K562 treated with DMSO at 1 percent for 48 hours (cell line): ENCODE measurements around the gene ASB16. TPM values are rescaled to one million over a fixed set of nuclear protein-coding genes. Genes with fewer than 3 reads are reported as not detected.

Source experiments
- total RNA-seq: library from RNA; unstranded; fragments of 300-600 nt; gene quantifications from 2 replicates; pipeline ENCODE4 v1.2.3, GENCODE V29; 2022; ENCODE audit warnings: low replicate concordance; ENCODE audit errors: extremely low read depth

ASB16 gene, protein sequence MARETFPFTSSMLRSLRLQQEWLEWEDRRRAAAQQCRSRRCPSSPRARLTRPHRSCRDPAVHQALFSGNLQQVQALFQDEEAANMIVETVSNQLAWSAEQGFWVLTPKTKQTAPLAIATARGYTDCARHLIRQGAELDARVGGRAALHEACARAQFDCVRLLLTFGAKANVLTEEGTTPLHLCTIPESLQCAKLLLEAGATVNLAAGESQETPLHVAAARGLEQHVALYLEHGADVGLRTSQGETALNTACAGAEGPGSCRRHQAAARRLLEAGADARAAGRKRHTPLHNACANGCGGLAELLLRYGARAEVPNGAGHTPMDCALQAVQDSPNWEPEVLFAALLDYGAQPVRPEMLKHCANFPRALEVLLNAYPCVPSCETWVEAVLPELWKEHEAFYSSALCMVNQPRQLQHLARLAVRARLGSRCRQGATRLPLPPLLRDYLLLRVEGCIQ
- total RNA-seq, result not detected in 2 replicates

GRCh38 chr17:44170499-44171201 is at the start of gene ASB16:
Gene ASB16, plus strand, starts transcription at chr17:44170704. Its CDS starts 86 bp downstream, at chr17:44170790.

GRCh38 chr17:44123356-44124117 is 47.0 kb upstream of the ASB16 start, which contains the start of gene HDAC5:
Gene HDAC5, minus strand, starts transcription at chr17:44123641. Its CDS starts 6,126 bp downstream, at chr17:44117515.

DNA sequence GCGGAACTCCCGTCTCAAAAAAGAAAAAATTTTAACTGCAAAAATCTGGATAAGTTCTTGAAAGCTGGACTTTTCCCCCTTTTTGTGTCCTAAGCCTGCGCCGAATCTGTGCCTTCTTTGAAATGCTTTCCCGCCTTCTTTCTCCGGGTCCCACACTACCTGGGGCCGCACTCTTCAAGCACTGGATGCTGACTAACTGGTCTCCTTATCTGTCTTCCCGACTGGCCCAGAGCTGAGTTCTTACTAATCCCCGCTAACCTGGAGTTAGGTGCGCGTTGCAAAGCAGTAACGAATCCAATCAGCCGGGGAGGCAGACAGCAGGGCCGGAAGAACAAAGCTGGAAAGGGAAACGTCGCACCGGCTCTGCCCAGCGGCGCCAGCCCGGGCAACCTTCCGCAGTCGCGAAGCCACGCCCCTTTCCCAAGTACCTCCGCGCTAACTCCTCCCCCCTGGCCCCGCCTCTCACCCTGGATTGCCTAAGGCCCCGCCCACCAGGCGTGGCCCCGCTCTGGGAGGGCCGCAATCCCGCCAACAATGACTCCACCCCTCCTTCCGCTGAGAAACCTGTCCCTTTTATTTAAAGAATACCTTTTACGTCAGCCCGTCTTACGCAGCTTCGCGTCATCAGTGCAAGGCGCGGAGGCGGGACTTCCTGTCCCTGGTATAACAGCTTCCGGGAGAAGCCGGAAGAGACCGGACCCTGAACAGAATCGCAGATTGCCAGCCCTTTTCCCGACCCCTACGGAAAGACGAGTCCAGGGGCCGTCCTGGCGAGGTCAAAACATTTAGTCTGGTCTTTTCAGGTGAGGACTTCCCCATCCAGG is 16.0 kb downstream of the ASB16 start, which contains the start of gene TMUB2:
TMUB2 (plus strand) TSS at position 666 of the 824 bp plus-strand sequence. CDS start 737 bp downstream, outside the sequence.

GRCh38 chr17:44199553-44200477 is 29.3 kb downstream of the ASB16 start, which contains the start of gene ATXN7L3:
Gene ATXN7L3, minus strand, starts transcription at chr17:44199884. Its CDS starts 1,814 bp downstream, at chr17:44198070.

DNA sequence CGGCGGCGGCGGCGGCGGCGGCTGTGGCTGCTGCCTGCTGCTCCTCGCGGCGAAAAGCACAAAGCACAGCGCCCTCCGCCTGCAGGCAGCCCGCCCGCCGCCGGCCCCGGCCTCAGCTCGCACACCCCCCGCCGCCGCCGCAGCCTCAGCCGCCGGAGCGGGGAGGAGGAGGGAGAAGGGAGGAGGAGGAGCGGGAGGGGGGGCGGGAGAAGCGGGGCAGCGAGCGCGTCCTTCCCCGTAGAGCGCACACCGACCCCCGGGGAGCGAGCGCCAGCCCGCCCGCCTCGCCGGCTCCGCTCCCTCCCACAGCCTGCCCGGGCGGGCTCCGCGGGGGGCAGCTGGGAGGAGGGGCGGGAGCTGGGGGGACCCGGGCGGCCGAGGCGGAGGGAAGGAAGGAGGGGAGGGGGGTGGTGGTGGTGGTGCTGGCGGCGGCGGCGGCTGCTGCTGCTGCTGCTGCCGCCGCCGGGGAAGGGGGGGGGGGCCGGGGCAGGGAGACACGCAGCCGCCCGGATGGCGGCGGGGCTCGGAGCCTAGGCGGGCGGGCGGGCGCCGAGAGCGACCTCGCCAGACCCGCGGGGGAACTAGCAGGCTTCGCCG is 49.2 kb downstream of the ASB16 start, which contains the start of gene UBTF:
UBTF (minus strand) TSS at position 60 of the 597 bp plus-strand sequence. CDS start 1,446 bp downstream, outside the sequence.

Other genes with a start within 250 kb of the ASB16 start
- not detected in 2 replicates for gene PPY, start 228.2 kb upstream of the ASB16 start, total RNA-seq
- not detected in 2 replicates for gene PYY, start 216.8 kb upstream of the ASB16 start, total RNA-seq
- gene NAGS, start 166.1 kb upstream of the ASB16 start, total RNA-seq, result not detected in 2 replicates
- not detected in 2 replicates for gene TMEM101, start 155.7 kb upstream of the ASB16 start, total RNA-seq
- not detected in 2 replicates for gene LSM12, start 104.0 kb upstream of the ASB16 start, total RNA-seq
- gene G6PC3, start 100.0 kb upstream of the ASB16 start, total RNA-seq, result not detected in 2 replicates
- 133 TPM in 1 of 2 replicates, not detected in the other for gene HDAC5, start 47.1 kb upstream of the ASB16 start, total RNA-seq
- not detected in 2 replicates for gene HROB, start 28.8 kb upstream of the ASB16 start, total RNA-seq
- gene TMUB2, start 16.3 kb downstream of the ASB16 start, total RNA-seq, result not detected in 2 replicates
- not detected in 2 replicates for gene ATXN7L3, start 29.2 kb downstream of the ASB16 start, total RNA-seq
- gene UBTF, start 49.0 kb downstream of the ASB16 start, total RNA-seq, result 102 TPM in 1 of 2 replicates, not detected in the other
- not detected in 2 replicates for gene SLC4A1, start 97.4 kb downstream of the ASB16 start, total RNA-seq
- gene RUNDC3A, start 137.9 kb downstream of the ASB16 start, total RNA-seq, result not detected in 2 replicates
- not detected in 2 replicates for gene SLC25A39, start 154.1 kb downstream of the ASB16 start, total RNA-seq
- gene GRN, start 174.6 kb downstream of the ASB16 start, total RNA-seq, result 244 TPM in 1 of 2 replicates, not detected in the other
- not detected in 2 replicates for gene FAM171A2, start 193.1 kb downstream of the ASB16 start, total RNA-seq
- gene ITGA2B, start 218.9 kb downstream of the ASB16 start, total RNA-seq, result not detected in 2 replicates